H54 (cell line): ENCODE data around the gene CCL18.
"Not testable (repeated sequence)": the region's sequence is repeated elsewhere in the genome, so short reads cannot be mapped to it uniquely, and the experiment has no call there.

Source experiments
- DNase-seq: peaks from one replicate; pipeline ENCODE4 v3.0.0; 2011; ENCODE audit warnings: low spot score, mixed read lengths; ENCODE audit not compliant: insufficient read length
- FAIRE-seq: peaks from 3 replicates; lab custom pipeline; 2011; peaks lifted over from hg19 to GRCh38; lab: Jason Lieb, UNC
- POLR2A ChIP-seq: IDR thresholded peaks from 2 replicates; pipeline ENCODE4 v1.6.1; 2011; ENCODE audit warnings: low read depth, mild to moderate bottlenecking, low read length

The CCL18 gene, protein sequence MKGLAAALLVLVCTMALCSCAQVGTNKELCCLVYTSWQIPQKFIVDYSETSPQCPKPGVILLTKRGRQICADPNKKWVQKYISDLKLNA

DNA sequence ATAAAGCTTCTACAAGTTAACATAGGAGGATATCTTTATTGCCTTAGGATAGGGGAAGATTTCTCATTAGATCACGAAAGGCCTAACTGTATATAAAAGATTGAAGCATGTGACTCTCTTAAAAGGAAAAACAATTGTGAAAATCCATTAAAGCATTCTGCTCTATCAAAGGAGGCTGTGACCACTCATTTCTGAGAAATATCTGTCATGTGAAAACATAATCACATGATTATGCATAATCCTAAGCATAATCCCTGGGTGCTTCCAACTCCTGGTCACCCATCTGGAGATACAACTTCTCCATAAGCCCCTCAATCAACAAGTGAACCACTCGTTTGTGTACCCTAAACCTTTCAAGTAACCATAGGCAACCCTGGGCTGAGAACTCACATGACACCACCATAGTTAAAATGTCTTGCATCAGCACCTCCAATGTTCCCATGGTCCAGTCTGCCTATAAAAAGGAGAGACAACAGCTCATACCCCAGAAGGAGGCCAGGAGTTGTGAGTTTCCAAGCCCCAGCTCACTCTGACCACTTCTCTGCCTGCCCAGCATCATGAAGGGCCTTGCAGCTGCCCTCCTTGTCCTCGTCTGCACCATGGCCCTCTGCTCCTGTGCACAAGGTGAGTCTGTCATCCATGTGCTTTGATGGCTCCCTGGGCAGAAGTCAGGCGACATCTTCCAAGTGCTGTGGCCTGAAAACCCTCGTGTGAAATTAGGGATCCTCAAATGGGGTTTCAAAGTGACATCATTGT is at the start of gene CCL18:
Gene CCL18, plus strand, starts transcription at position 487 of the 756 bp plus-strand sequence. Its CDS starts 71 bp downstream, at position 558.
- TF ChIP-seq POLR2A = no peak
- FAIRE-seq (no peak), DNase-seq (no peak)

GRCh38 chr17:36014946-36015345 is 49.1 kb upstream of the CCL18 start:
- FAIRE-seq (no peak), DNase-seq (no peak)
- TF ChIP-seq POLR2A = no peak

DNA sequence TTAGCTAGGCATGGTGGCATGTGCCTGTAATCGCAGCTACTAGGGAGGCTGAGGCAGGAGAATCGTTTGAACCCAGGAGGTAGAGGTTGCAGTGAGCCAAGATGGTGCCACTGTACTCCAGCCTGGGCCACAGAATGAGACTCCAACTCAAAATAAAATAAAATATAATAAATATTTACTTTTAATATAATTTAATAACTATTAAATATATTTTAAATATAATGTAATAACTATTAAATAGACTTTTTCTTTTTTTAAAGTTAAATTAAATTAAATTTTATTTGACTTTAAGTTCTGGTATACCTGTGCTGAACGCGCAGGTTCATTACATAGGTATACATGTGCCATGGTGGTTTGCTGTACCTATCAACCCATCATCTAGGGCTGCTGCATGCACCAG is 48.2 kb upstream of the CCL18 start:
- FAIRE-seq, DNase-seq: not testable (repeated sequence)

- no peak for FAIRE-seq
- DNase-seq = no peak
- no peak for TF ChIP-seq POLR2A
Measured at GRCh38 chr17:36016555-36016954, 47.5 kb upstream of the CCL18 start.

GRCh38 chr17:36017799-36018198 is 46.3 kb upstream of the CCL18 start, which contains the start of gene CCL23:
CCL23 (minus strand) TSS chr17:36017972; CDS start chr17:36017897, 75 bp downstream.
- DNase-seq (no peak), FAIRE-seq (no peak)
- TF ChIP-seq POLR2A = no peak

GRCh38 chr17:36019423-36019822 is 44.6 kb upstream of the CCL18 start:
- DNase-seq (no peak), FAIRE-seq (no peak)
- no peak for TF ChIP-seq POLR2A

DNA sequence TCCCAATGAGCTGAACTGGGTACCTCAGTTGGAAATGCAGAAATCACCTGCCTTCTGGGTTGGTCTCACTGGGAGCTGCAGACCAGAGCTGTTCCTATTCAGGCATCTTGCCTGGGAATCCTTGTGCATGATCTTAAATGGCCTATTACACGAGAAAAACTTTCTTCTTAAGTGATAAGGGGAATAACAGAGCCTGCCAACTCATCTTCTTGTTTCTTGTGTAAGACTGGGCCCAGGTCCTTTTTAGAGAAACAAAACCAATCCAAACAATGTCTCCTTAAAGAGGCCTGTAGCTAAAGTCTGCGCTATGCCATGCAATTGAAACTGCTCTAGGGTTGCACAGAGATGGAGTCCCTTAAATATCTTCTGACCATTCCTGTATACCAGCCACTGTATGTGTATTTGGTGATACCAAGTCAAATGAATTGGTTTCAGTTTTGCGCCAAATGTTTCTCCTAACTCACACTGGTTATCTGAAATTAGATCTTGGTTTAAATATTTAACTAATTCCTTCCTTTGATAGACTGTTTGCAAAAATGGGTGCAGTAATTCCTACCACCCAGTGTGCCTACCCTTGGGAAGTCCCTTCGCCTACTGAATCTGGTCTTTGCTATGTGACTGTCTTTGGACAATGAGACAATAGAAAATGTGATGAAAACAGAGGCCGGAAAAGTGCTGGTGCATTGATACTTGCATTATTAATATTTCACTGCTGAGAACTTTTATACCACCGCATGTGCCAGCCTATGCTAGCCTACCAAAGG is 39.8 kb upstream of the CCL18 start:
- TF ChIP-seq POLR2A = no peak
- DNase-seq (no peak), FAIRE-seq (no peak)

GRCh38 chr17:36027761-36028160 is 36.3 kb upstream of the CCL18 start:
- DNase-seq = no peak
- no peak for FAIRE-seq
- TF ChIP-seq POLR2A = no peak

DNA sequence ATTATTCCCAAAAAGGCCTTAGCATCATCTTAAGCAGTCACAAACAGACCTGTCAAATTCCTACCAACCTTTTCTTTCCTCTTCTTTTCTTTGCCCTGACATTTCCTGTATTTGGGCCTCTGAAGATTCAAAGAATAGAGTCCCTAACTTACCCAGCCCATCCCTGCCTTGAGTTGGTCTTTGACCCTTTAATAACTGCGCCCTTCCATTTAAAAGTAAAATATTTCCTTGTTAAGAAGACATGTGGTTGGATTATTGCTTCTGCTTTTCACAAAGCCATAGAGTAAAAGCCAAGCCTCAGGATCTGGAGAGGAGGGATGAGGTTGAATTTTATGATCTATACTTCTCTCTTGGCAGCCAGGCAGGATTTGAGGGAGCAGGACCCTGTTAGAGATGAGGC is 33.1 kb upstream of the CCL18 start:
- FAIRE-seq (no peak), DNase-seq (no peak)
- TF ChIP-seq POLR2A = no peak

- no peak for FAIRE-seq
- no peak for TF ChIP-seq POLR2A
Measured at GRCh38 chr17:36034127-36034526, 29.9 kb upstream of the CCL18 start.

DNA sequence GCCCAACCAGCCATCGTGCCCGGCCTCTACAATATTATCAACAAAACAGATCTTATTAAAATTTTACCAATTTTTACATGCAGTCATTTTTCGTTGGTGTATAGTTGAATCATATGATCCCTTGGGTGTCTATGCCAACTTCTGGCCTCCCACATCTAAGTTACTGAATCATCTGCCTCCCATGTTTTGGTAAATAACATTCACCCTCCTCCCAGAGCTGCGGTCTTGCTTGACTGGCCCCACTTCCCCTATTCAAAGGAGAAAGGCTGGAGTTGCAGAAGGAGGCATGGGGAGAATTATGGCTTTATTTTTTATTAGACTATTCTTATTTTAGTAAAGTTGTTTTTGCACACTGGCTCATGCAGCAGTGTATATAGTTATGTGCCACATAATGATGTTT is 27.8 kb upstream of the CCL18 start:
- DNase-seq (no peak), FAIRE-seq (no peak)
- TF ChIP-seq POLR2A = no peak

More at GRCh38 chr17:36034127-36034526, 29.9 kb upstream of the CCL18 start:
- DNase-seq = no peak

DNA sequence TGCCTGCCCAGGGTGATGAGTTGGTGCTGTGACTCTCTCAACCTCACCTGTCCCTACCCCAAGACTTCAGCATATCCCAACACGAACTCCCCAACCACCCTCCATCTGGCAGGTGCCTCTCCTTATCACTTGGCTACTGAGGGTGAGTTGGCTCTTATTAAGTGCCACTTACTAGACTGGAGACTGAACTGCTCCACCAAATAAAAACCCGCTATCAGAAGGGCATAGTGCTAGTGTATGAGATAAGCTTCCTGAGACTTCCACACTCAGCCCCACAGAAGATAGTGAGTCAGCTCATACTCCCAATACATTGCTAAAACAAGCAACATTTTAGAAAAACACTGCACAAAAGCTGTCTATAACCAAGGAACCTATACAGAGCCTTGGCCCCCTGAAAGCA is 16.0 kb upstream of the CCL18 start:
- DNase-seq (no peak), FAIRE-seq (no peak)
- TF ChIP-seq POLR2A = no peak

DNA sequence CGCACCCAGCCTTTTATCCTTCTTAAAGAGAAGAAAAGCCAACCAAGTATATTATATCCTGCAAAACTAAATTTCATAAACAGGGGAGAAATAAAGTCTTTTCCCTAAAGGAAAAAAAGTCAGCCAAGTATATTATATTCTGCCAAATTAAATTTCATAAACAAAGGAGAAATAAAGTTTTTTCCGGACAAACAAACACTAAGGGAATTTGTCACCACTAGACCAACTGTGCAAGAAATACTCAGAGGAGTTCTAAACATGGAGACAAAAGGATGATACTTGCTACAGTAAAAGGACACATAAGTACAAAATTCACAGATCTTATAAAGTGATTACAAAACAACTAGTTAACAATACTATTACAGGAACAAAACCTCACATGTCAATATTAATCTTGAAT is 14.4 kb upstream of the CCL18 start:
- DNase-seq = no peak
- no peak for FAIRE-seq
- TF ChIP-seq POLR2A = no peak

DNA sequence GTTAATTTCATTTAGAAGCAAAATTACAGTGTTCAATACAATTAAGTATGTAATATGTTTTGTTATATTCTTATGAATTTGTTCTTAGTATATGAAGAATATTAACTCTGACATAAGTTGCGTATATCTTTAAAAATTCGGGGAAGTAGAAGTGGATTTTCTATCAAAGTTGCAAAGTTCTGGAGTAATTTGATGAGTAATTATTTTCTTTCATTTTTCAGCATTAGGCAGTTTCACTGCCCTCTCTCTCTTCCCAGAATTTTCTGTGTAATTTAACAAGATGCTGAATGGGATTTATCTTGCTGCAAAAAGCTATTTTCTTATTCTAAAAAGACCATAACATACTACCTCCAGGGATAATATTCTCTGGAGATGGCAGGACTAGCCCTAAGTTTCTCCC is 8.9 kb upstream of the CCL18 start:
- no peak for TF ChIP-seq POLR2A
- no peak for DNase-seq
- FAIRE-seq = no peak
